K562 (cell line): ENCODE measurements around the gene EDN2.

ENCODE experiments used
- CHD1 ChIP-seq: fragments of 200-600 bp; sonication (generic); IDR thresholded peaks from one replicate; pipeline ENCODE4 v1.6.1; 2012; ENCODE audit warnings: mild to moderate bottlenecking, moderate library complexity, low read length, inconsistent platforms
- CTCF ChIP-seq, 3 experiments: IDR thresholded peaks in 2 of 3; conservative IDR thresholded peaks in 1 of 3; 2 replicates each; pipeline ENCODE4 v1.5.1; 2011 to 2012; ENCODE audit warnings: low read length in 3 of 3, mild to moderate bottlenecking in 3 of 3, control low read depth in 2 of 3, improper control_type of control experiment in 1 of 3, inconsistent platforms in 1 of 3, low read depth in 1 of 3, mixed read lengths in 1 of 3, moderate library complexity in 1 of 3; ENCODE audit not compliant: insufficient read depth in 2 of 3
- DLX4 ChIP-seq: fragments of 250-450 bp; sonication (Bioruptor Pico); IDR thresholded peaks from 2 replicates; pipeline ENCODE4 v1.6.1; 2021; ENCODE audit warnings: mild to moderate bottlenecking
- E2F5 ChIP-seq: sonication (generic); formaldehyde crosslinking; IDR thresholded peaks from 2 replicates; pipeline ENCODE4 v1.8.0; 2022; ENCODE audit warnings: mild to moderate bottlenecking, missing genetic modification reagents
- ELK3 ChIP-seq: fragments of 450-650 bp; formaldehyde crosslinking; IDR thresholded peaks from 2 replicates; pipeline ENCODE4 v1.4.0; 2020; ENCODE audit warnings: mild to moderate bottlenecking
- ESRRA ChIP-seq: fragments of 450-650 bp; IDR thresholded peaks from 2 replicates; pipeline ENCODE4 v1.6.1; 2014; ENCODE audit warnings: low read depth, mild to moderate bottlenecking, moderate library complexity, borderline replicate concordance
- GATA2 ChIP-seq: sonication (generic); formaldehyde crosslinking; IDR thresholded peaks from 2 replicates; pipeline ENCODE4 v1.4.0; 2020; ENCODE audit warnings: mild to moderate bottlenecking, missing genetic modification reagents
- HCFC1 ChIP-seq: IDR thresholded peaks from 2 replicates; pipeline ENCODE4 v1.6.1; 2012; ENCODE audit warnings: low read depth, low read length, improper control_type of control experiment
- POLR3G ChIP-seq: IDR thresholded peaks from 2 replicates; pipeline ENCODE4 v1.6.1; 2011; ENCODE audit not compliant: insufficient read length, insufficient replicate concordance; ENCODE audit errors: extremely low read depth
- RFX5 ChIP-seq: IDR thresholded peaks from 2 replicates; pipeline ENCODE4 v1.6.1; 2011; ENCODE audit warnings: low read depth, mild to moderate bottlenecking, improper control_type of control experiment, low read length
- SIX5 ChIP-seq, 2 experiments: IDR thresholded peaks; 2 replicates each; pipeline ENCODE4 v1.6.1; 2011; ENCODE audit warnings: low read length in 2 of 2, borderline replicate concordance in 1 of 2, low read depth in 1 of 2, mild to moderate bottlenecking in 1 of 2, moderate library complexity in 1 of 2; ENCODE audit not compliant: insufficient read depth in 1 of 2
- SP1 ChIP-seq: sonication (generic); formaldehyde crosslinking; IDR thresholded peaks from 2 replicates; pipeline ENCODE4 v1.8.1; 2022; ENCODE audit warnings: mild to moderate bottlenecking, missing genetic modification reagents
- ZNF124 ChIP-seq: sonication (generic); formaldehyde crosslinking; IDR thresholded peaks from 2 replicates; pipeline ENCODE4 v1.8.1; 2022; ENCODE audit warnings: missing genetic modification reagents
- ZNF24 ChIP-seq: fragments of 450-650 bp; IDR thresholded peaks from 2 replicates; pipeline ENCODE4 v1.6.1; 2016

- no peak for TF ChIP-seq ESRRA
- TF ChIP-seq ZNF24 = no peak
- TF ChIP-seq GATA2 = no peak
- TF ChIP-seq CTCF (IDR thresholded peaks at IDR 0.05 in 2 of 3, conservative IDR thresholded peaks at IDR 0.05 in 1 of 3; ENCODE audit: insufficient read depth in 2 of 3, low read depth in 1 of 3, low read length in 3 of 3) = no peak
- no peak for TF ChIP-seq DLX4 (CRISPR knock-in tag)
- no peak for TF ChIP-seq CHD1
- TF ChIP-seq ZNF124 (CRISPR knock-in tag) = no peak
- no peak for TF ChIP-seq HCFC1
- TF ChIP-seq SIX5 (IDR thresholded peaks at IDR 0.05; ENCODE audit: borderline replicate concordance in 1 of 2, insufficient read depth in 1 of 2, low read depth in 1 of 2, low read length in 2 of 2) = no peak
- no peak for TF ChIP-seq POLR3G
- no peak for TF ChIP-seq ELK3 (CRISPR knock-in tag)
- no peak for TF ChIP-seq RFX5
- no peak for TF ChIP-seq SP1 (CRISPR knock-in tag)
- no peak for TF ChIP-seq E2F5 (CRISPR knock-in tag)
These were observed 1.3 kb downstream of the EDN2 start for GRCh38 chr1:41483001-41483850.
